Colon (tissue), 2 donors: Measurements from ENCODE around the gene PDE4D.
"Not testable (repeated sequence)": the region's sequence is repeated elsewhere in the genome, so short reads cannot be mapped to it uniquely, and the experiment has no call there.

Experiments used
- FAIRE-seq: peaks from 2 replicates; lab custom pipeline; 2012; peaks lifted over from hg19 to GRCh38; lab: Jason Lieb, UNC
- donor health status: control.
- donor health status: control.

PDE4D gene

GRCh38 chr5:58998544-58998943, 895.0 kb downstream of the PDE4D start:
- FAIRE-seq, result no peak

- not testable (repeated sequence) for FAIRE-seq
Observed at GRCh38 chr5:58995779-58996178, 897.7 kb downstream of the PDE4D start.

GRCh38 chr5:58993461-58993860, 900.1 kb downstream of the PDE4D start:
- FAIRE-seq, result no peak

DNA sequence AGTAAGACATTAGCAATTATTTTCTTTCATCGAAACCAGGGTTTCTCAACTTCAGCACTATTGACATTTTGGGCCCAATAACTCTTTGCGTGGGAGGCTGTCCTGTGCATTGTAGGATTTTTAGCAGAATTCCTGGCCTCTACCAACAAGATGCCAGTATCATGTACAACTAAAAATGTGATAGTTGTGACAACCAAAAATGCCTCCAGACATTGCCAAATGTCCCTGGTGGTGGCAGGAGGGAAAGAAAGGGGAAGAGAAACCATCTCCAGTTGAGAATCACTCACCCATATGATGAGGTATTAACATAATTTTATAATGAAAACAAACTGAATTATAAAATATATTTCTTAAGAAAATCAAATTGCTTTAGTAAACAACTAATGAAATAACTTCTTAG, 904.6 kb downstream of the PDE4D start:
- no peak for FAIRE-seq

DNA sequence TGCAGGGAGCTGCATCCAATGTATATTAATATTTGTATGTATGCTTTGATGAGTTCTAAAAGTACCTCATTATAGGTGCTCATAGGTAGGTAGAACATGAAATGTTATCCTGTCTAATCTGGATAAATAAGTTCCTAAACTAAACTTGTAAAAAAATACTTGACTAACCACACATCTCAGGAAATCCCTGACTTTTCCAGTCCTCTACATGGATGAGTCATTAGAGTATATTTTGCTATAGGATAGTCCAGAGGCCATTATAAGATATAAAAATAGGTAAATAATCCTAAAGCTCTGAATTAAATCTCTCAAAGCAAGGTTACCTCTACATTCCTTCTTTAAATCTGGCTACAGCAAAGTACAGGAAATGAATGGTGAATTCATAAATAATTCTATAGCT, 906.3 kb downstream of the PDE4D start:
- FAIRE-seq, result no peak

- no peak for FAIRE-seq
Observed at GRCh38 chr5:58986281-58986680, 907.2 kb downstream of the PDE4D start.

DNA sequence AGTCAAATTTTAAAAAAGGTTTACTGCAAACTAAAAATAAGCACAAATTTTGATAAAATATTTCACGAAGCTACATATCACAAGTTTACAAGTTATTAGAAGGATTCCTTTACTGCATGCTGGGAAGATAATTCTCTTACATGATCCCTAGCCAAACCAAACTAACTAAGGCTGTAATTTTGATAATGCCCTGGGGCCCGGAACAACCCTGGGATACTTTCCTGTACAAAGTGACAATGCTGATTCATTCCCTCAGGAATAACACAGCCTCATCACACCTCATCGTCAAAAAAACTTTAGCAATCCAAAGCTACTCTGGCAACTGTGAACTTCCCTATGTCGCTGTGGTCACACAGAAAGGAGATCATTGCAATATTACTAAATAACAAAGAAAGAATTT, 907.8 kb downstream of the PDE4D start:
- no peak for FAIRE-seq

DNA sequence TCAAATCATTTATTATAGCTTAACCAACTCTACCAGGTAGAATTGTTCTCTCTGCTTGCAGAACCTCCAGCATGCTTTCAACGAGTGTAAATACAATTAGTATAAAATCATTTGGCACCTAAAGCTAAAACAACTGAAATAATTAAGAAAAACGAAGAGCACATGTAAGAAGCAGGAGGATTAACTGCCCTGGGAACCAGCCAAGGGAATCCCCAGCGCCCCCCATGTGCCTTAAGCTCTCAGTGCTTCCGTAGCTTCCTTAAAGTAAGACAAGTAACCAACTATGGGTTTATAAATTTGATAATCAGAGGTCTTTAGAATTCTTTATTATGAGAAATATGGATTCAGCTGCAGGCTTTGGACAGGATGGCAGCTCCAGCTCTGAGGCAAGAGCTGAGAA, 908.2 kb downstream of the PDE4D start:
- no peak for FAIRE-seq

GRCh38 chr5:58983526-58984452, 909.7 kb downstream of the PDE4D start:
- FAIRE-seq, result no peak

DNA sequence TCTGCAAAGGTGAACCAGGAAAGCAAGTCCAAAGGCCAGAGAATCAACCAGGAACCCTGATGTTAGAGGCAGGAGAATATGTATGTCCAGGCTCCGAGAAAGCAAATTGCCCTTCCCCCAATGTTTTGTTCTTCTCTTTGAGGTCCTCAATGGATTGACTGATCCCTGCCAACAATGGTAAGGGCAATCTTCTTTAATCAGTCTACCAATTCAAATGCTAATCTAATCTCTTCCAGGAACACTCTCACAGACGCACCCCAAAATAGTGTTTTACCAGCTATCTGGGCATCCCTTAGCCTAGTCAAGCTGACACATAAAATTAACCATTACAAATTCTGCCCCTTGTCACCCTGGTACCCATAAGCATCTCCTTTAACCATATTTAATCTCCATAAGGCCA, 912.6 kb downstream of the PDE4D start:
- FAIRE-seq, result no peak

- no peak for FAIRE-seq
Observed at GRCh38 chr5:58979090-58979489, 914.4 kb downstream of the PDE4D start.

DNA sequence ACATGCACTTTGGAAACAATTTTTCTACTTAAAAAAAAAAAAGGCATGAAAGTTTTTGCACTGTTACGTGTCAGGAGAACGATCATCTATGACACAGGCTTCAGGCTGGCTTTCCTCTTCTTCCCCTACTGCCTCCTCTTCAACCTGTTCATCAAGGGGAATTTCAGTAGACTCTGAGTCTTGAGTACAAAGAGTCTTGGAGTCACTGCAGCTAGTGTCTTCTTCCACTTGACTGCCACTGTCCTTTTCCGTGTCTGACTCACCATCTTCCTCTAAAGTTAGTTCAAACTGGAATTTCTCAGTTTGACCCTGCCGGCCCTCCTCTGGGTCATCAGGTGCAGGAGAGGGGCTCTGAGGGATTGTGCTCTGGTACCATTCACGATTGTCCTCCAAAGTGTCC, 918.9 kb downstream of the PDE4D start:
- no peak for FAIRE-seq

- no peak for FAIRE-seq
Observed at GRCh38 chr5:58974083-58974482, 919.4 kb downstream of the PDE4D start.

DNA sequence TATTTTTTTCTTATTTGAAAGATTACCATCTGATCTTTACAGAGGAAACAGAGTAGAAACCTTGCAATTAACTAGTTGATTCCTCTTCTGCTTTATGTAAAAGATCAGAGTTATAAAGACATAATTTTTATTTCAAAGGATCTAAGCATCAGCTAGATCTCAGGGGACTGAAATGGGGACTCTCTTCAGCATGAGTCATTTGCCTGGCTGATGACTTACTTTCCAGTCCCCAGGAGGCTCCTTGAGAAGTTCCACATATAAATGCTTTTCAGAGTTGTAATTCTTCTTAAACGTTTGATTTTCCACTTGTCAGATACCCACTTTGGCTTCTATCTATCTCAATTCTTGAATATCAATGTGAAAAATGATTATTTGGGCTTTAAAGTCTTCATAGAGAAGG, 921.2 kb downstream of the PDE4D start:
- FAIRE-seq, result no peak

GRCh38 chr5:58970766-58971165, 922.8 kb downstream of the PDE4D start:
- FAIRE-seq, result no peak

DNA sequence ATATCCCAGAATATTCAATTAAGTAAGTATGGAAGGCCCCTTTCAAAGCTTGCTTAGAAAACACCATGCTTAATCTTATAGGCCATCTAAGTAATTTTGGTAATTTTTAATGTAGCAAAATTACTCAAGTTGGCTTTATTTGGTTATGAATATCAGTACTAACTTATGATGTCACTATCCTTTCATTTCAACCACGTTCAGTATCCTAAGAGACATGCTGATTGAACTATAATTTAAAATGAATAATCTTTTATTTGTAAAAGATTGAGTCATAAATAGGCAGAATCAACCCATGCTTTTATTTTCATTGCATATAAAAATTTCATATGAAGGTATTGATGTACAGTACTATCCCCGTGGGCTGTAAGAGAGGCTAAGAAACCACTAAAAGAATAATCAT, 923.7 kb downstream of the PDE4D start:
- no peak for FAIRE-seq

GRCh38 chr5:58969253-58969652, 924.3 kb downstream of the PDE4D start:
- FAIRE-seq, result no peak

- FAIRE-seq, result no peak
Observed at GRCh38 chr5:58968350-58968749, 925.2 kb downstream of the PDE4D start.

GRCh38 chr5:58967597-58968281, 925.8 kb downstream of the PDE4D start:
- FAIRE-seq, result no peak

DNA sequence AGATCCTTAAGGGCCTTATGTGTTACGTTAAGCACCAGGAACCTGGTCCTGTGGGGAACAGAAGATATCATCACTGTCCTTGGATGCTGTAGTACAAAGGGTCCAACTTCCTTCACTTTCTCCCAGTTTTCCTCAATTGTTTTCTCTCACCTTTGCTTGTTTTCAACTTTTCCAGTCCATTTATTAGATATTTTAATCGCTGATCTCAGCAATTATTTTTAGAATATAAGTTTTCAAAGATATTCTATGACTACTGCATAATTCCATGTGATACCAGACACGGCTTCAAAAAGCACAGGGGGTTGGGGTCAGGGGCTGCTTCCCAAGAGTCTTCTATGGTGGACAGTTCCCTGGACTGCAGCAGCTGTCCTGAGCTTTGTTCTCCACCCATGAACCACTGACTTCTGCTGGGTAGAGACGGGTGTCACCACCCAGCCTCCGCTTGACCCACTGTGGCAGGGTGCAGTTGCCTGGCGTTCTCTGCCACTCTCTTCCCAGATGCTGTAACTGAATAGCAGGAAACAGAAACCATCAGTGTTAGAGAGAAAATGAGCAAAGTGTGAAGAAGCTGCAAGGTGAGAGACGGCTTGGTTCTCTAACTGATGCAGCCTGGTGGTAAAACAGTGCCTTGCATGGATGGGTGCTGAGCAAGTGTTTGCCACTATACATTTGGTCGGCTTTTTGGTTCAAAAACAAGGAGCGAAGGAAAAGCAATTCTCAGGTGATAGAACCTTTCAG, 927.7 kb downstream of the PDE4D start:
- FAIRE-seq, result no peak

DNA sequence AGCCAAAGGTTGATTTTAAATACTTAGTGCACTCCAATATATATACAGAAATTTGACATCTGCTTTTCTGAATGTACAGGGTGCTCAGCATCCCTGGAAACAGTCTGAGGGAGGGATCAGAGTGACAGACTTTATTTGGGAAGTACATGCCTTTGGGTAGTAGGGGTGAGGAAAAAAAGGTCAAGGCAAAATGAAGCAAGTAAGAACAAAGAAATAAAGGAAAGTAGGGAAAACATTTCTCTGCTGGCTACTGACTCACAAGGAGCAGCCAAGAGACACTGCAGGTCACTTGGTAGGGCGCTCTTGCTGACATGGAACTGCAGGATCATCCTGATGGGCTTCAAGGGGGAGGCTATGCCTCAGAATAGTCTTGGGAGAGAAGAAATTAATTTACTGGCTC, 929.7 kb downstream of the PDE4D start:
- no peak for FAIRE-seq

GRCh38 chr5:58963361-58963760, 930.2 kb downstream of the PDE4D start:
- FAIRE-seq, result no peak
